Renal cortex interstitium (tissue), 11 donors: ENCODE measurements around the gene TMEM217. TPM values are rescaled to one million over a fixed set of nuclear protein-coding genes. Genes with fewer than 3 reads are reported as not detected.
"Not testable (repeated sequence)": the region's sequence is repeated elsewhere in the genome, so short reads cannot be mapped to it uniquely, and the experiment has no call there.

ENCODE experiments used
- DNase-seq, 11 donors: peaks; one replicate each; pipeline ENCODE4 v3.0.0-alpha.2; 2013; ENCODE audit warnings: low read depth in 9 of 11, low spot score in 4 of 11; ENCODE audit errors: extremely low read depth in 1 of 11
- polyA plus RNA-seq, 3 donors: library from polyadenylated mRNA; unstranded; fragments of 120-200 nt; gene quantifications; one replicate each; pipeline ENCODE4 v1.2.1, GENCODE V29; 2013; ENCODE audit not compliant: insufficient read length in 3 of 3

The TMEM217 gene
- polyA plus RNA-seq, 3 donors, result 1.0 to 2.5 (median 2.1) TPM

GRCh38 chr6:37202788-37203491 is 55.0 kb downstream of the TMEM217 start:
- no peak for DNase-seq

- DNase-seq, result no peak
Measured at GRCh38 chr6:37201726-37202125, 56.2 kb downstream of the TMEM217 start.

GRCh38 chr6:37200085-37200484 is 57.9 kb downstream of the TMEM217 start:
- DNase-seq, result no peak

GRCh38 chr6:37196451-37196850 is 61.5 kb downstream of the TMEM217 start:
- DNase-seq, result not testable (repeated sequence)

- not testable (repeated sequence) for DNase-seq
Measured at GRCh38 chr6:37194886-37195285, 63.1 kb downstream of the TMEM217 start.

GRCh38 chr6:37192666-37193065 is 65.3 kb downstream of the TMEM217 start:
- no peak for DNase-seq

GRCh38 chr6:37190159-37190535 is 67.8 kb downstream of the TMEM217 start:
- DNase-seq, result no peak

- no peak for DNase-seq
Measured at GRCh38 chr6:37188962-37189510, 68.9 kb downstream of the TMEM217 start.

- no peak for DNase-seq
Measured at GRCh38 chr6:37187321-37188022, 70.5 kb downstream of the TMEM217 start.

GRCh38 chr6:37185949-37186720 is 71.8 kb downstream of the TMEM217 start:
- not testable (repeated sequence) for DNase-seq

GRCh38 chr6:37182736-37183590 is 75.0 kb downstream of the TMEM217 start:
- no peak for DNase-seq

- DNase-seq, result not testable (repeated sequence)
Measured at GRCh38 chr6:37180610-37181009, 77.3 kb downstream of the TMEM217 start.

- DNase-seq, result no peak
Measured at GRCh38 chr6:37180075-37180474, 77.9 kb downstream of the TMEM217 start.

GRCh38 chr6:37177935-37178517 is 79.9 kb downstream of the TMEM217 start:
- no peak for DNase-seq

- DNase-seq, result no peak
Measured at GRCh38 chr6:37177077-37177934, 80.6 kb downstream of the TMEM217 start.

- DNase-seq, result no peak
Measured at GRCh38 chr6:37176268-37177076, 81.5 kb downstream of the TMEM217 start.
